GM21360 (cell line): Measurements from ENCODE around the gene SLC39A10.

Experiments
- ATAC-seq: cut with Tn5 transposase; IDR thresholded peaks from one replicate; pipeline ENCODE4 v1.9.1; 2021; ENCODE audit warnings: mild to moderate bottlenecking, moderate library complexity; ENCODE audit not compliant: unreplicated experiment

Gene SLC39A10, protein sequence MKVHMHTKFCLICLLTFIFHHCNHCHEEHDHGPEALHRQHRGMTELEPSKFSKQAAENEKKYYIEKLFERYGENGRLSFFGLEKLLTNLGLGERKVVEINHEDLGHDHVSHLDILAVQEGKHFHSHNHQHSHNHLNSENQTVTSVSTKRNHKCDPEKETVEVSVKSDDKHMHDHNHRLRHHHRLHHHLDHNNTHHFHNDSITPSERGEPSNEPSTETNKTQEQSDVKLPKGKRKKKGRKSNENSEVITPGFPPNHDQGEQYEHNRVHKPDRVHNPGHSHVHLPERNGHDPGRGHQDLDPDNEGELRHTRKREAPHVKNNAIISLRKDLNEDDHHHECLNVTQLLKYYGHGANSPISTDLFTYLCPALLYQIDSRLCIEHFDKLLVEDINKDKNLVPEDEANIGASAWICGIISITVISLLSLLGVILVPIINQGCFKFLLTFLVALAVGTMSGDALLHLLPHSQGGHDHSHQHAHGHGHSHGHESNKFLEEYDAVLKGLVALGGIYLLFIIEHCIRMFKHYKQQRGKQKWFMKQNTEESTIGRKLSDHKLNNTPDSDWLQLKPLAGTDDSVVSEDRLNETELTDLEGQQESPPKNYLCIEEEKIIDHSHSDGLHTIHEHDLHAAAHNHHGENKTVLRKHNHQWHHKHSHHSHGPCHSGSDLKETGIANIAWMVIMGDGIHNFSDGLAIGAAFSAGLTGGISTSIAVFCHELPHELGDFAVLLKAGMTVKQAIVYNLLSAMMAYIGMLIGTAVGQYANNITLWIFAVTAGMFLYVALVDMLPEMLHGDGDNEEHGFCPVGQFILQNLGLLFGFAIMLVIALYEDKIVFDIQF

GRCh38 chr2:195656859-195657633 lies at the start of gene SLC39A10:
TSS of gene SLC39A10 (plus strand) at chr2:195657226. CDS start at chr2:195680043, 22,817 bp downstream.
- peak; percentile 70 for ATAC-seq

DNA sequence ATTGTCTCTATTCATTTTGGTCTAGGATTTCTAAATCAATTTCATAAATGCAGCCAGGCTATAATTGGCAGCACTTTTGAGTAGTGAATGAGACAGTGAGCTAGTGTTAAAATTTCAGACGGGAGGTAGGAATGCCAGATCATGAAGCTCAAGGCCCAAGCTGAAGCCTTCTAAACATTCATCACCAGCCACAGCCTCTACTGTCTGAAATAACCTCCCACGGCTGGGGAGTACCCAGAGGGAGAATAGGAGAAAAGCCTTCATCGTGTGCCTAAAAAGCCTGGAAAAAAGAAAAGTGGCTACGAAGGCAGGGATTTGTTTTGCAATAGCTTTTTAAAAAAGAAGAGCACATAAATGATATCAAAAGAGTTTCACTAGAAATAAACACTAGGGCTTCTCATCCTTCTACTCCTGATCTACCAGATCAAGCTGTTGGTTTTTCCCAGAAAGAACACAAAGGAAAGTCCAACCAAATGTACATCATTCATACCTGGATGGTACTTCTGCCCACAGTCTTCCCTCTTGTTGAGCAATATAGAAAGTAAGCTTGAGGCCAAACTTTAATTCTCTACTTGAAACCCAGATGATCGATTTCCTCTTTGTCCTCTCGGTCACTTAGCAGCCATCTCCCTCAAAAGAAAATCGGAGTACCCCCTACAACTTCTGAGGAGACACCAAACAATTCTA lies 48.1 kb upstream of the SLC39A10 start:
- no peak for ATAC-seq

DNA sequence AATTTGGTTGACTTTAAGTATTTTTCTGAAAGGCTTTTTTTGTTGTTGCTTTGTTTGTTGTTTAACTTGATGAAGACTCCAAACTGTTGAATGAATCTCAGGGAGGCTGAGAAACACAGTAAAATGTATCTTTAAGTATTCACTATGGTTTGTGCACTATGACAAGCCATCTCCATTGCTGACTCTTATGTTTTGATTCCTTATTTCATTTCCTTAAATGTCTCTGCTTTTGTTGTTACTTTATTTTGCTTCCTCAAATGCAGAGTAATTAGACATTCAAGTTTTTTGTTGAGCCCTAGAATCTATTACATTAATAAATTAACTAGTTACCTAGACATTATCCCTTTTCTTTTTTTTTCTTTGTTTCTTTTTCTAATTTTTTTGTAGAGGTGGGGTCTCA lies 46.3 kb upstream of the SLC39A10 start:
- no peak for ATAC-seq

DNA sequence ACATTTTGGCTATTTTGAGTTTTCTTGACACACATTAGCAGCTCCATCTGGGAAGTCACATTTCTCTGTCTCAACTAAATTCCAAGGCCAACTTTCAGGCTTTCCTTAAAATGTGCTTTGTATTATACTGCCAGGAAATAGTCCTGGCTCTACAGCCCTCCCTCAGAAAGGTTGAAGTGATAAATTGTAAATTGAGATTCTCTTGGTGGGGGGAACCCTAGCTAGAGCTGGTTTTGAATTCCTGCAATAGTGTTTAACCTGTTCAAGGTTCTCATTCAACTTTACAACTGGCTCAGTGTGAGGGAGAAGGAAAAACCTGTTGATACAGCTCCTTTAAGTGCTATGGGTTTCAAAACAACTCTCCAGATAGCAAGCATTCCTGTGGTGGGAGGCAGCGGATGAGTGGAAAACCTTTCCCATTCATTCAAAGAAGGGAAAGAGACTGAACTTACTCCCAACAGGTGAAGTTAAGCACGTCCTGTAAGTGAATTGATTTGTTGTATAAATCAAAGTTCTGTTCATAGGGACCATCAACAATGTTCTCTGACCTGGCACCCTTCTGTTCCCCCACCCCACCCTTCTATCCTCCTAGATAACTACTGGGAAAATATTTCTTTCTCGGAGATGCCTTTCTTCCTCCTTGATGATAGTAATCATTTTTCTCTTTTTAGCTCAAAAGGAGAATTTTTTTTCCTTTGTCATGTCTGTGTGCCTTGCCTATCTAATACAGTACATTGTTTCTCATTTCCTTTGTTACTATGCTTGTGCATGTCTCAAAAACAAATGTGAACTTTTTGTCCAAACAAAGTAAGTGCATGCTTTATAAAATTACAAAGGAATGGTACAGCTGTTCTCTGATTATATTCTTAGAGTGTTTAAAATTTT lies 44.2 kb upstream of the SLC39A10 start:
- ATAC-seq = no peak

- no peak for ATAC-seq
Measured at GRCh38 chr2:195613922-195614321, 43.1 kb upstream of the SLC39A10 start.

GRCh38 chr2:195619590-195619989 lies 37.4 kb upstream of the SLC39A10 start:
- ATAC-seq = no peak

GRCh38 chr2:195620501-195620900 lies 36.5 kb upstream of the SLC39A10 start:
- ATAC-seq = no peak

DNA sequence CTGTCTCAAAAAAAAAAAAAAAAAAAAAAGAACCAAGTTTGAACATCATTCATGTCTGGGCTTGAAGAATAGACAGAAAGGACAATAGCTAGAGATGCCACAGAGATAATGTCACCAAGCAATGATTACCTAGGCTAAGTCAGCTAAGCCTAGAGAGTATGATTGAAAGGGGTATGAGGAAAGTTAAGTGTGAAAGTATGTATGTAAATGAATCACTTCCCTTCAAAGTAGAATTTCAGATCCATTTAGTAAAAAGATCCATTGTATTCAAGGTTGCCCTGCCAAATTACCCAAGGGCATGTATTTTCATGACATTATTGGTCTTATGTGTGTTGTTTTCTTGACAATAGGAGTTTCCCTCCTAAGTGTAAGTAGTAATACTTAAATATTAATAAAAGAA lies 34.1 kb upstream of the SLC39A10 start:
- no peak for ATAC-seq

DNA sequence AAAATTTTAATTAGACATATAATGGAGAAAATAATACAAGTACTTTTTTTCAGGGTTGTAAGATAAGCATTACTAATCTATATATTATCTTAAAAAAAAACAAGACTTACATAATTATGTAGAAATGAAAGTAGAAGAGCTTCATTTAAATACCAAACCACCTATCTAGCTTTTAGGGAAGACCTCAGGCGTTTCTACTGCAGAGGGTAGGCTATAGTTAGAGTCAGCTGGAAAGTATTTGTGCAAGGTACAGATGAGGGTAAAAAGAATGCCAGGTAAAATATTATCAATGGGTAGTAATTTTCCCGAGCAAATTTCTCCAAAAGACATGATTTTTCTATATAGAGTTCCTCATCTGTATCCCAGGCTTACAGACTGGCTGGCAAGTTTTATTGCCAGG lies 30.5 kb upstream of the SLC39A10 start:
- no peak for ATAC-seq

DNA sequence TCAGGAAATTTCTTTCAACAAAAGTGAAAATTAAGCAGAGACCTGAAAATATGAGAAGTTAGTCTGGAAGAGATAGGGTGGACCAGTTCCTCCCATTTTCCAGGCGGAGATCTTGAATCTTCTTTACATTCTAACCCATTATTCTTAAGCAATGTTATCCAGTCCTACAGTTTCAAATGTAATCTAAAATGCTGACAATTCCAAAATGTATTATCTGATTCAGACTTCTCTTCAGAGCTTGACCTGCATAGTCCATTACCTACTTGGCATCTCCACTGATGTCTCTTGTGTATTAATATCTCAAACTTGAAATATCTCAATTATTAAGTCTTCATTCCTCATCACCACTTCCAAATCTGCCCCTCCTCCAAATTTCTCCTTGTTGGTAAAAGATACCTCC lies 28.4 kb upstream of the SLC39A10 start:
- ATAC-seq = no peak

- ATAC-seq = no peak
Measured at GRCh38 chr2:195632856-195633572, 24.0 kb upstream of the SLC39A10 start.

GRCh38 chr2:195633573-195633870 lies 23.5 kb upstream of the SLC39A10 start:
- ATAC-seq = no peak

DNA sequence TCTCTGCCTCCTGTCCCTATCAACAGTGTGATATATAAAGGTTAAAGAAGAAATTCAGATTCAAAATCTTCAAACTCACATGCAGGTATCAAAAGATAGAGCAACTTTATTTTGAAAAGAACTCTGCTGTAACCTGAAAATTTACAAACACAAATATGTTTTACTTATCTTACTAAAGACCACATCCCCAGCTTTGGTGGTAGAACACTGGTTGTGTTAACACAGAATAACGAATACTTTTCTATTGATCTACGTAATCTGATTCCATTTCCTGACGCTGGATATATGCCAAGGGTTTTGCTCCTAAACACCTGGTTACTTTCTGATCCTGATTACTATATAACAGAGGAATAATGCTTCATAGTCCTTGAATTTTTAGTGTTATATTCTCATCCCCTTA lies 23.1 kb upstream of the SLC39A10 start:
- ATAC-seq = no peak

DNA sequence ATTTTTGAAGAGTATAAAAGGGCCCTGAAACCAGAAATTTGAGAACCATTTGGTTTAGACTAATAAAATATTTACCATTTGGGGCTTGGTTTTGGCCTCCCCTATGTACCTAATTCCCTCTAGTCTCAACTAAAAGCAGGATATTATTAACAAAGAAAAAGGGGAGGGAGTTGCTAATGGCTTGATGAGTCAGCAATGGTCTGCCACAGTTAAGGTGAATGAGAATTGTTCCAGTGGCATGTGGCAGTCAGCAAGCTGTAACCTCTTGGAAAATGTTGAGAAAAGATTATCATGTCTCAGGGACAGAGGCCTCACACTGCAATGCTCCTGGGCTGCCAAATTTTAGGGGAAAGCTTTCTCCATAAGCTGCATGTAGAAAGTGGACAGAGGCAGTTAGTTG lies 20.1 kb upstream of the SLC39A10 start:
- ATAC-seq = no peak

DNA sequence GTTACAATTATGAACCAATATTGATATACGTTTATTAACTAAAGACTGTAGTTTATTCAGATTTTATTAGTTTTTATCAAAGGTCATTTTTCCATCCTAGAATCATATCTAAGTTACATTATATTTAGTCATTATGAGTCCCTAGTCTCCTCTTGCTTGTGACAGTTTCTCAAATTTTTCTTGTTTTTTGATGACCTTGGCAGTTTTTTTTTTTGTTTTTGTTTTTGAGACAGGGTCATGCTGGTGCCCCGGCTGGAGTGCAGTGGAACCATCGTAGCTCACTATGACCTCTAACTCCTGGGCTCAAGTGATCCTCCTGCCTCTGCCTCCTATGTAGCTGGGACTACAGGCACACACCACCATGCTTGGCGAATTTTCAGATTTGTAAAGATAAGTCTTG lies 18.3 kb upstream of the SLC39A10 start:
- ATAC-seq = no peak

- ATAC-seq = no peak
Measured at GRCh38 chr2:195639238-195639858, 17.7 kb upstream of the SLC39A10 start.

- ATAC-seq = no peak
Measured at GRCh38 chr2:195639959-195640358, 17.1 kb upstream of the SLC39A10 start.

GRCh38 chr2:195642027-195642678 lies 14.9 kb upstream of the SLC39A10 start:
- ATAC-seq = no peak
